HEK293 (cell line): Measurements from ENCODE around the gene RNF212.

ENCODE experiments used
- CTCF ChIA-PET: fragments of 350-600 bp; formaldehyde crosslinking; extraction: SDS; loops from one replicate; lab custom pipeline; 2021; ENCODE audit warnings: antibody characterized with exemption; lab: Yijun Ruan, JAX
- POLR2A ChIA-PET: fragments of 300-600 bp; formaldehyde crosslinking; extraction: SDS; loops from one replicate; lab custom pipeline; 2020; ENCODE audit warnings: antibody characterized with exemption, inconsistent platforms; lab: Yijun Ruan, JAX
- H3K27ac ChIP-seq: fragments of 200-500 bp; sonication (Bioruptor generic); 2 replicates; pipeline ENCODE4 v1.5.1; 2014; ENCODE audit warnings: low read depth, low read length, control low read depth, inconsistent platforms; ENCODE audit errors: extremely low read depth
- H3K36me3 ChIP-seq, 2 experiments: fragments of 200-500 bp in 1 of 2; sonication (Bioruptor generic) in 1 of 2; 1 replicate in 1 of 2; 2 replicates in 1 of 2; pipeline ENCODE4 v1.5.1; 2014 to 2017; ENCODE audit warnings: inconsistent platforms in 2 of 2, low read length in 2 of 2; ENCODE audit not compliant: control insufficient read depth in 2 of 2, insufficient read depth in 1 of 2
- H3K4me1 ChIP-seq: fragments of 200-500 bp; sonication (Bioruptor generic); 2 replicates; pipeline ENCODE4 v1.5.1; 2014; ENCODE audit warnings: mild to moderate bottlenecking, low read length, inconsistent platforms; ENCODE audit not compliant: control insufficient read depth, insufficient read depth
- H3K4me3 ChIP-seq: 2 replicates; pipeline ENCODE4 v1.5.1; 2011; ENCODE audit warnings: low read depth, mild to moderate bottlenecking, control low read depth, low read length, moderate library complexity
- H3K9me3 ChIP-seq: fragments of 200-500 bp; sonication (Bioruptor generic); 2 replicates; pipeline ENCODE4 v1.5.1; 2014; ENCODE audit warnings: low read depth, low read length, inconsistent platforms; ENCODE audit not compliant: control insufficient read depth, insufficient read depth
- HOXA7 ChIP-seq: sonication (generic); formaldehyde crosslinking; IDR thresholded peaks from 2 replicates; pipeline ENCODE4 v1.8.1; 2022; ENCODE audit warnings: missing genetic modification reagents, borderline replicate concordance
- KLF10 ChIP-seq: fragments of 450-650 bp; IDR thresholded peaks from 2 replicates; pipeline ENCODE4 v1.5.1; 2018; ENCODE audit warnings: missing biosample characterization, mild to moderate bottlenecking, missing genetic modification characterization
- PRDM1 ChIP-seq: fragments of 450-650 bp; formaldehyde crosslinking; IDR thresholded peaks from 2 replicates; pipeline ENCODE4; 2016; ENCODE audit warnings: missing biosample characterization, missing genetic modification characterization
- YY2 ChIP-seq: fragments of 450-650 bp; formaldehyde crosslinking; IDR thresholded peaks from 2 replicates; pipeline ENCODE4 v1.5.1; 2016; ENCODE audit warnings: missing biosample characterization, missing genetic modification characterization
- ZFP41 ChIP-seq: fragments of 450-650 bp; formaldehyde crosslinking; IDR thresholded peaks from 2 replicates; pipeline ENCODE4 v1.5.1; 2016; ENCODE audit warnings: missing biosample characterization, missing genetic modification characterization, borderline replicate concordance
- ZNF112 ChIP-seq: fragments of 450-650 bp; formaldehyde crosslinking; IDR thresholded peaks from 2 replicates; pipeline ENCODE4 v1.5.0; 2017; ENCODE audit warnings: missing biosample characterization, missing genetic modification characterization
- ZNF132 ChIP-seq: fragments of 450-650 bp; formaldehyde crosslinking; IDR thresholded peaks from 2 replicates; pipeline ENCODE4 v1.5.1; 2017; ENCODE audit warnings: missing biosample characterization, missing genetic modification characterization, borderline replicate concordance
- ZNF133 ChIP-seq: fragments of 450-650 bp; formaldehyde crosslinking; IDR thresholded peaks from 2 replicates; pipeline ENCODE4 v1.5.1; 2016; ENCODE audit warnings: missing biosample characterization, missing genetic modification characterization
- ZNF19 ChIP-seq: fragments of 450-650 bp; formaldehyde crosslinking; IDR thresholded peaks from 2 replicates; pipeline ENCODE4; 2016; ENCODE audit warnings: missing biosample characterization, missing genetic modification characterization, low read depth
- ZNF202 ChIP-seq: fragments of 450-650 bp; formaldehyde crosslinking; IDR thresholded peaks from 2 replicates; pipeline ENCODE4 v1.5.1; 2016; ENCODE audit warnings: missing biosample characterization, missing genetic modification characterization, borderline replicate concordance
- ZNF214 ChIP-seq: fragments of 450-650 bp; formaldehyde crosslinking; IDR thresholded peaks from 2 replicates; pipeline ENCODE4 v1.5.1; 2017; ENCODE audit warnings: missing biosample characterization, mild to moderate bottlenecking, missing genetic modification characterization, borderline replicate concordance
- ZNF24 ChIP-seq: fragments of 450-650 bp; formaldehyde crosslinking; IDR thresholded peaks from 2 replicates; pipeline ENCODE4 v1.5.1; 2016; ENCODE audit warnings: missing biosample characterization, missing genetic modification characterization
- ZNF366 ChIP-seq: fragments of 450-650 bp; formaldehyde crosslinking; conservative IDR thresholded peaks from 2 replicates; pipeline ENCODE4 v1.5.1; 2016; ENCODE audit warnings: missing biosample characterization, missing genetic modification characterization
- ZNF571 ChIP-seq: fragments of 450-650 bp; formaldehyde crosslinking; IDR thresholded peaks from 2 replicates; pipeline ENCODE4 v1.5.0; 2017; ENCODE audit warnings: missing biosample characterization, missing genetic modification characterization
- ZNF626 ChIP-seq: fragments of 450-650 bp; sonication (Bioruptor Pico); formaldehyde crosslinking; IDR thresholded peaks from 2 replicates; pipeline ENCODE4 v1.5.1; 2018; ENCODE audit warnings: missing biosample characterization, missing genetic modification characterization, inconsistent platforms
- TF ChIP-seq, protein P1 (sequence below): fragments of 450-650 bp; formaldehyde crosslinking; IDR thresholded peaks from 2 replicates; pipeline ENCODE4 v1.5.1; 2016; ENCODE audit warnings: missing biosample characterization, missing genetic modification characterization, borderline replicate concordance
- TF ChIP-seq, protein P2 (sequence below): fragments of 450-650 bp; formaldehyde crosslinking; IDR thresholded peaks from 2 replicates; pipeline ENCODE4 v1.5.1; 2016; ENCODE audit warnings: missing biosample characterization, missing genetic modification characterization
- TF ChIP-seq, protein P3 (sequence below): fragments of 450-650 bp; formaldehyde crosslinking; conservative IDR thresholded peaks from 2 replicates; pipeline ENCODE4 v1.5.1; 2016; ENCODE audit warnings: low read depth, missing biosample characterization, missing genetic modification characterization
- TF ChIP-seq, protein P4 (sequence below): fragments of 450-650 bp; formaldehyde crosslinking; IDR thresholded peaks from 2 replicates; pipeline ENCODE4 v1.5.1; 2017; ENCODE audit warnings: missing biosample characterization, missing genetic modification characterization
- TF ChIP-seq, protein P5 (sequence below): fragments of 450-650 bp; formaldehyde crosslinking; IDR thresholded peaks from 2 replicates; pipeline ENCODE4 v1.5.1; 2016; ENCODE audit warnings: missing biosample characterization, missing genetic modification characterization

The RNF212 gene

DNA sequence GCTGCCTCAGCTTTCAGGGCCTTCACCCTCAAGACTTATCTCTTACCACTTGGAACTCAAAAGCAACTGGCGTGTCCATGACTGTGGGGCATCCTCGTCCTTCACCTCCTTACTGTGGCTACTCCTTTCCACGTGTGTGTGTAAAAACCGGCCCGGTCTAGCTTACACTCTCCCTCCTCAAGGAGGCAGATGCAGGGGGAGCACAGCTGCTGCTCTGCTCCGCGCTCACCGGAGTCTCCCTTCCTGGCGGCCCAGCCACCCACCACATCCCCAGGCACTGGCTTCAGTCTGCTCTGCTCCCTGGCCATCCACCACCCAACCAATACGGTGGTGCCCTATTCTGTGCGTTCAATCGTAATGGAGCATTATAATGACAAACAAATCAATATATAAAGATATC, 8.3 kb downstream of the RNF212 start:
- TF ChIP-seq ZNF24 (tag by site-specific recombination) (no peak), HOXA7 (CRISPR knock-in tag) (no peak), PRDM1 (tag by site-specific recombination) (no peak), ZNF571 (tag by site-specific recombination) (no peak), ZNF112 (tag by site-specific recombination) (no peak), KLF10 (tag by site-specific recombination) (no peak), YY2 (tag by site-specific recombination) (no peak), ZFP41 (tag by site-specific recombination) (no peak), ZNF366 (tag by site-specific recombination) (no peak), ZNF19 (tag by site-specific recombination) (no peak), ZNF132 (tag by site-specific recombination) (no peak), ZNF133 (tag by site-specific recombination) (no peak), ZNF202 (tag by site-specific recombination) (no peak), ZNF214 (no peak), ZNF626 (tag by site-specific recombination) (no peak)
- TF ChIP-seq, protein P1, sequence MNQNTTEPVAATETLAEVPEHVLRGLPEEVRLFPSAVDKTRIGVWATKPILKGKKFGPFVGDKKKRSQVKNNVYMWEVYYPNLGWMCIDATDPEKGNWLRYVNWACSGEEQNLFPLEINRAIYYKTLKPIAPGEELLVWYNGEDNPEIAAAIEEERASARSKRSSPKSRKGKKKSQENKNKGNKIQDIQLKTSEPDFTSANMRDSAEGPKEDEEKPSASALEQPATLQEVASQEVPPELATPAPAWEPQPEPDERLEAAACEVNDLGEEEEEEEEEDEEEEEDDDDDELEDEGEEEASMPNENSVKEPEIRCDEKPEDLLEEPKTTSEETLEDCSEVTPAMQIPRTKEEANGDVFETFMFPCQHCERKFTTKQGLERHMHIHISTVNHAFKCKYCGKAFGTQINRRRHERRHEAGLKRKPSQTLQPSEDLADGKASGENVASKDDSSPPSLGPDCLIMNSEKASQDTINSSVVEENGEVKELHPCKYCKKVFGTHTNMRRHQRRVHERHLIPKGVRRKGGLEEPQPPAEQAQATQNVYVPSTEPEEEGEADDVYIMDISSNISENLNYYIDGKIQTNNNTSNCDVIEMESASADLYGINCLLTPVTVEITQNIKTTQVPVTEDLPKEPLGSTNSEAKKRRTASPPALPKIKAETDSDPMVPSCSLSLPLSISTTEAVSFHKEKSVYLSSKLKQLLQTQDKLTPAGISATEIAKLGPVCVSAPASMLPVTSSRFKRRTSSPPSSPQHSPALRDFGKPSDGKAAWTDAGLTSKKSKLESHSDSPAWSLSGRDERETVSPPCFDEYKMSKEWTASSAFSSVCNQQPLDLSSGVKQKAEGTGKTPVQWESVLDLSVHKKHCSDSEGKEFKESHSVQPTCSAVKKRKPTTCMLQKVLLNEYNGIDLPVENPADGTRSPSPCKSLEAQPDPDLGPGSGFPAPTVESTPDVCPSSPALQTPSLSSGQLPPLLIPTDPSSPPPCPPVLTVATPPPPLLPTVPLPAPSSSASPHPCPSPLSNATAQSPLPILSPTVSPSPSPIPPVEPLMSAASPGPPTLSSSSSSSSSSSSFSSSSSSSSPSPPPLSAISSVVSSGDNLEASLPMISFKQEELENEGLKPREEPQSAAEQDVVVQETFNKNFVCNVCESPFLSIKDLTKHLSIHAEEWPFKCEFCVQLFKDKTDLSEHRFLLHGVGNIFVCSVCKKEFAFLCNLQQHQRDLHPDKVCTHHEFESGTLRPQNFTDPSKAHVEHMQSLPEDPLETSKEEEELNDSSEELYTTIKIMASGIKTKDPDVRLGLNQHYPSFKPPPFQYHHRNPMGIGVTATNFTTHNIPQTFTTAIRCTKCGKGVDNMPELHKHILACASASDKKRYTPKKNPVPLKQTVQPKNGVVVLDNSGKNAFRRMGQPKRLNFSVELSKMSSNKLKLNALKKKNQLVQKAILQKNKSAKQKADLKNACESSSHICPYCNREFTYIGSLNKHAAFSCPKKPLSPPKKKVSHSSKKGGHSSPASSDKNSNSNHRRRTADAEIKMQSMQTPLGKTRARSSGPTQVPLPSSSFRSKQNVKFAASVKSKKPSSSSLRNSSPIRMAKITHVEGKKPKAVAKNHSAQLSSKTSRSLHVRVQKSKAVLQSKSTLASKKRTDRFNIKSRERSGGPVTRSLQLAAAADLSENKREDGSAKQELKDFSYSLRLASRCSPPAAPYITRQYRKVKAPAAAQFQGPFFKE (tag by site-specific recombination): no peak
- TF ChIP-seq, protein P2, sequence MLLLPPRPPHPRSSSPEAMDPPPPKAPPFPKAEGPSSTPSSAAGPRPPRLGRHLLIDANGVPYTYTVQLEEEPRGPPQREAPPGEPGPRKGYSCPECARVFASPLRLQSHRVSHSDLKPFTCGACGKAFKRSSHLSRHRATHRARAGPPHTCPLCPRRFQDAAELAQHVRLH (tag by site-specific recombination): no peak
- TF ChIP-seq, protein P3, sequence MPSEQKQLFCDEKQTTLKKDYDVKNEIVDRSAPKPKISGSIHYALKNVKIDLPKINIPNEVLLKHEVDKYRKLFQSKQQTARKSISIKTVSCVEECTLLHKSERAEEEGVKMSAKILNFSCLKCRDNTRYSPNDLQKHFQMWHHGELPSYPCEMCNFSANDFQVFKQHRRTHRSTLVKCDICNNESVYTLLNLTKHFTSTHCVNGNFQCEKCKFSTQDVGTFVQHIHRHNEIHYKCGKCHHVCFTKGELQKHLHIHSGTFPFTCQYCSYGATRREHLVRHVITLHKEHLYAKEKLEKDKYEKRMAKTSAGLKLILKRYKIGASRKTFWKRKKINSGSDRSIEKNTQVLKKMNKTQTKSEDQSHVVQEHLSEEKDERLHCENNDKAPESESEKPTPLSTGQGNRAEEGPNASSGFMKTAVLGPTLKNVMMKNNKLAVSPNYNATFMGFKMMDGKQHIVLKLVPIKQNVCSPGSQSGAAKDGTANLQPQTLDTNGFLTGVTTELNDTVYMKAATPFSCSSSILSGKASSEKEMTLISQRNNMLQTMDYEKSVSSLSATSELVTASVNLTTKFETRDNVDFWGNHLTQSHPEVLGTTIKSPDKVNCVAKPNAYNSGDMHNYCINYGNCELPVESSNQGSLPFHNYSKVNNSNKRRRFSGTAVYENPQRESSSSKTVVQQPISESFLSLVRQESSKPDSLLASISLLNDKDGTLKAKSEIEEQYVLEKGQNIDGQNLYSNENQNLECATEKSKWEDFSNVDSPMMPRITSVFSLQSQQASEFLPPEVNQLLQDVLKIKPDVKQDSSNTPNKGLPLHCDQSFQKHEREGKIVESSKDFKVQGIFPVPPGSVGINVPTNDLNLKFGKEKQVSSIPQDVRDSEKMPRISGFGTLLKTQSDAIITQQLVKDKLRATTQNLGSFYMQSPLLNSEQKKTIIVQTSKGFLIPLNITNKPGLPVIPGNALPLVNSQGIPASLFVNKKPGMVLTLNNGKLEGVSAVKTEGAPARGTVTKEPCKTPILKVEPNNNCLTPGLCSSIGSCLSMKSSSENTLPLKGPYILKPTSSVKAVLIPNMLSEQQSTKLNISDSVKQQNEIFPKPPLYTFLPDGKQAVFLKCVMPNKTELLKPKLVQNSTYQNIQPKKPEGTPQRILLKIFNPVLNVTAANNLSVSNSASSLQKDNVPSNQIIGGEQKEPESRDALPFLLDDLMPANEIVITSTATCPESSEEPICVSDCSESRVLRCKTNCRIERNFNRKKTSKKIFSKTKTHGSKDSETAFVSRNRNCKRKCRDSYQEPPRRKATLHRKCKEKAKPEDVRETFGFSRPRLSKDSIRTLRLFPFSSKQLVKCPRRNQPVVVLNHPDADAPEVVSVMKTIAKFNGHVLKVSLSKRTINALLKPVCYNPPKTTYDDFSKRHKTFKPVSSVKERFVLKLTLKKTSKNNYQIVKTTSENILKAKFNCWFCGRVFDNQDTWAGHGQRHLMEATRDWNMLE (tag by site-specific recombination): no peak
- TF ChIP-seq, protein P4, sequence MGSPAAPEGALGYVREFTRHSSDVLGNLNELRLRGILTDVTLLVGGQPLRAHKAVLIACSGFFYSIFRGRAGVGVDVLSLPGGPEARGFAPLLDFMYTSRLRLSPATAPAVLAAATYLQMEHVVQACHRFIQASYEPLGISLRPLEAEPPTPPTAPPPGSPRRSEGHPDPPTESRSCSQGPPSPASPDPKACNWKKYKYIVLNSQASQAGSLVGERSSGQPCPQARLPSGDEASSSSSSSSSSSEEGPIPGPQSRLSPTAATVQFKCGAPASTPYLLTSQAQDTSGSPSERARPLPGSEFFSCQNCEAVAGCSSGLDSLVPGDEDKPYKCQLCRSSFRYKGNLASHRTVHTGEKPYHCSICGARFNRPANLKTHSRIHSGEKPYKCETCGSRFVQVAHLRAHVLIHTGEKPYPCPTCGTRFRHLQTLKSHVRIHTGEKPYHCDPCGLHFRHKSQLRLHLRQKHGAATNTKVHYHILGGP (tag by site-specific recombination): no peak
- TF ChIP-seq, protein P5, sequence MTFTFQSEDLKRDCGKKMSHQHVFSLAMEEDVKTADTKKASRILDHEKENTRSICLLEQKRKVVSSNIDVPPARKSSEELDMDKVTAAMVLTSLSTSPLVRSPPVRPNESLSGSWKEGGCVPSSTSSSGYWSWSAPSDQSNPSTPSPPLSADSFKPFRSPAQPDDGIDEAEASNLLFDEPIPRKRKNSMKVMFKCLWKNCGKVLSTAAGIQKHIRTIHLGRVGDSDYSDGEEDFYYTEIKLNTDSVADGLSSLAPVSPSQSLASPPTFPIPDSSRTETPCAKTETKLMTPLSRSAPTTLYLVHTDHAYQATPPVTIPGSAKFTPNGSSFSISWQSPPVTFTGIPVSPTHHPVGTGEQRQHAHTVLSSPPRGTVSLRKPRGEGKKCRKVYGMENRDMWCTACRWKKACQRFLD (tag by site-specific recombination): no peak
- TF ChIP-seq, all 188 proteins: peak for 0
- Histone ChIP-seq H3K4me1 (no peaks in the 10 kb centered on the region), H3K4me3 (no peak overlapping the region), H3K27ac (no peak overlapping the region), H3K36me3 (no peaks in the 10 kb centered on the region), H3K9me3 (no peaks in the 10 kb centered on the region)
- POLR2A ChIA-PET: no interaction called here
- CTCF ChIA-PET: interaction anchor here (0.6 kb wide), 1 partner anchor 50 kb away, joined by 3 read pairs; no protein-coding TSS in a partner anchor
